Astrocyte (in vitro differentiated cells and primary cell): Measurements from ENCODE around the gene NR6A1. TPM values are rescaled to one million over a fixed set of nuclear protein-coding genes. Genes with fewer than 3 reads are reported as not detected.

ENCODE experiments used
- DNase-seq: peaks from one replicate; pipeline ENCODE4 v3.0.0-alpha.2; 2010; ENCODE audit warnings: low read depth
- FAIRE-seq: peaks from 2 replicates; lab custom pipeline; 2011; peaks lifted over from hg19 to GRCh38; lab: Jason Lieb, UNC
- H2AFZ ChIP-seq: 2 replicates; pipeline ENCODE4 v1.6.0; 2012; ENCODE audit warnings: low read depth, low read length, inconsistent platforms
- H3K27ac ChIP-seq: 2 replicates; pipeline ENCODE4 v1.5.1; 2011; ENCODE audit warnings: low read depth, low read length, inconsistent platforms
- H3K27me3 ChIP-seq: 2 replicates; pipeline ENCODE4 v1.6.0; 2011; ENCODE audit warnings: low read length, inconsistent platforms; ENCODE audit not compliant: insufficient read depth
- H3K36me3 ChIP-seq: 2 replicates; pipeline ENCODE4 v1.5.1; 2011; ENCODE audit warnings: low read length, inconsistent platforms; ENCODE audit not compliant: insufficient read depth
- H3K4me1 ChIP-seq: 2 replicates; pipeline ENCODE4 v1.5.1; 2011; ENCODE audit warnings: low read length, inconsistent platforms; ENCODE audit not compliant: insufficient read depth
- H3K4me2 ChIP-seq: 2 replicates; pipeline ENCODE4 v1.6.0; 2012; ENCODE audit warnings: low read length, inconsistent platforms
- H3K4me3 ChIP-seq: 2 replicates; pipeline ENCODE4 v1.5.1; 2011; ENCODE audit warnings: low read depth, mild to moderate bottlenecking, low read length, inconsistent platforms; ENCODE audit not compliant: insufficient read depth
- H3K79me2 ChIP-seq: 2 replicates; pipeline ENCODE4 v1.6.0; 2012; ENCODE audit warnings: mild to moderate bottlenecking, low read length, inconsistent platforms; ENCODE audit not compliant: insufficient read depth
- H3K9ac ChIP-seq: 2 replicates; pipeline ENCODE4 v1.6.0; 2012; ENCODE audit warnings: mild to moderate bottlenecking, low read length, inconsistent platforms
- H3K9me3 ChIP-seq: 2 replicates; pipeline ENCODE4 v1.5.1; 2012; ENCODE audit warnings: low read depth, mild to moderate bottlenecking, low read length, inconsistent platforms; ENCODE audit not compliant: insufficient read depth
- H4K20me1 ChIP-seq: 2 replicates; pipeline ENCODE4 v1.6.0; 2012; ENCODE audit warnings: low read length, inconsistent platforms; ENCODE audit not compliant: insufficient read depth
- H3K27ac Mint-ChIP-seq: one replicate; pipeline ENCODE4 v1.8.0; 2021; ENCODE audit warnings: mild to moderate bottlenecking, mixed read lengths; ENCODE audit not compliant: unreplicated experiment
- H3K27me3 Mint-ChIP-seq: one replicate; pipeline ENCODE4 v1.8.0; 2021; ENCODE audit warnings: low read depth, mixed read lengths; ENCODE audit not compliant: unreplicated experiment
- H3K36me3 Mint-ChIP-seq: one replicate; pipeline ENCODE4 v1.8.0; 2021; ENCODE audit warnings: low read depth, mixed read lengths; ENCODE audit not compliant: unreplicated experiment
- H3K4me1 Mint-ChIP-seq: one replicate; pipeline ENCODE4 v1.8.0; 2021; ENCODE audit warnings: low read depth, mixed read lengths; ENCODE audit not compliant: unreplicated experiment
- H3K4me3 Mint-ChIP-seq: one replicate; pipeline ENCODE4 v1.8.0; 2021; ENCODE audit warnings: mild to moderate bottlenecking, moderate library complexity, mixed read lengths; ENCODE audit not compliant: unreplicated experiment
- H3K9me3 Mint-ChIP-seq: one replicate; pipeline ENCODE4 v1.8.0; 2021; ENCODE audit warnings: mild to moderate bottlenecking, mixed read lengths; ENCODE audit not compliant: unreplicated experiment
- CTCF ChIP-seq: IDR thresholded peaks from 2 replicates; pipeline ENCODE4 v1.5.1; 2011; ENCODE audit warnings: low read depth, mild to moderate bottlenecking, inconsistent platforms, low read length, moderate library complexity; ENCODE audit not compliant: insufficient read depth
- EZH2 ChIP-seq: IDR thresholded peaks from 2 replicates; pipeline ENCODE4 v1.6.1; 2012; ENCODE audit warnings: mild to moderate bottlenecking, low read length, inconsistent platforms; ENCODE audit not compliant: insufficient read depth
- total RNA-seq: library from RNA; stranded (reverse); gene quantifications from 2 replicates; pipeline ENCODE4 v1.2.1, GENCODE V29; 2021

NR6A1 gene
- total RNA-seq, 1 donor from 2014 or later, result 20.8 TPM

GRCh38 chr9:124487260-124488182 is 283.6 kb downstream of the NR6A1 start:
- no peaks in the 10 kb centered on the region for H3K4me1 ChIP-seq
- no peak overlapping the region for H3K4me3 ChIP-seq
- H3K36me3 Mint-ChIP-seq, result peaks cover 3% of the 10 kb centered on the region
- no peak overlapping the region for H3K27ac Mint-ChIP-seq
- no peak overlapping the region for H2AFZ ChIP-seq
- peaks cover 49% of the 10 kb centered on the region for H3K27me3 Mint-ChIP-seq
- H3K27me3 ChIP-seq, result peaks cover 47% of the 10 kb centered on the region
- no peaks in the 10 kb centered on the region for H3K36me3 ChIP-seq
- no peak overlapping the region for H3K4me2 ChIP-seq
- FAIRE-seq (no peak), DNase-seq (no peak)
- H3K9me3 ChIP-seq, result no peaks in the 10 kb centered on the region
- no peaks in the 10 kb centered on the region for H3K79me2 ChIP-seq
- no peak overlapping the region for H3K27ac ChIP-seq
- H3K4me3 Mint-ChIP-seq, result no peak overlapping the region
- H3K9me3 Mint-ChIP-seq, result peaks cover 4% of the 10 kb centered on the region
- H3K4me1 Mint-ChIP-seq, result peaks cover 2% of the 10 kb centered on the region
- TF ChIP-seq CTCF (no peak), EZH2 (peak; percentile 85)
- no peaks in the 10 kb centered on the region for H4K20me1 ChIP-seq
- H3K9ac ChIP-seq, result no peak overlapping the region

GRCh38 chr9:124486778-124487259 is 284.3 kb downstream of the NR6A1 start:
- H2AFZ ChIP-seq, result no peak overlapping the region
- H3K27ac Mint-ChIP-seq, result no peak overlapping the region
- FAIRE-seq, result no peak
- no peak overlapping the region for H3K27ac ChIP-seq
- H3K36me3 ChIP-seq, result no peaks in the 10 kb centered on the region
- H4K20me1 ChIP-seq, result no peaks in the 10 kb centered on the region
- H3K36me3 Mint-ChIP-seq, result peaks cover 3% of the 10 kb centered on the region
- no peaks in the 10 kb centered on the region for H3K9me3 ChIP-seq
- peaks cover 50% of the 10 kb centered on the region for H3K27me3 ChIP-seq
- no peak overlapping the region for H3K4me2 ChIP-seq
- no peaks in the 10 kb centered on the region for H3K4me1 ChIP-seq
- no peak for DNase-seq
- peaks cover 2% of the 10 kb centered on the region for H3K4me1 Mint-ChIP-seq
- no peak overlapping the region for H3K4me3 Mint-ChIP-seq
- H3K79me2 ChIP-seq, result no peaks in the 10 kb centered on the region
- H3K4me3 ChIP-seq, result no peak overlapping the region
- H3K9me3 Mint-ChIP-seq, result peaks cover 4% of the 10 kb centered on the region
- H3K27me3 Mint-ChIP-seq, result peaks cover 47% of the 10 kb centered on the region
- TF ChIP-seq EZH2 (no peak), CTCF (no peak)
- no peak overlapping the region for H3K9ac ChIP-seq

GRCh38 chr9:124485936-124486335 is 285.2 kb downstream of the NR6A1 start:
- peaks cover 51% of the 10 kb centered on the region for H3K27me3 Mint-ChIP-seq
- Histone ChIP-seq H3K9me3 (no peaks in the 10 kb centered on the region), H3K4me1 (no peaks in the 10 kb centered on the region), H3K27ac (no peak overlapping the region), H3K79me2 (no peaks in the 10 kb centered on the region), H2AFZ (no peak overlapping the region), H3K4me2 (no peak overlapping the region), H3K4me3 (no peak overlapping the region), H4K20me1 (no peaks in the 10 kb centered on the region), H3K27me3 (peaks cover 52% of the 10 kb centered on the region), H3K36me3 (no peaks in the 10 kb centered on the region), H3K9ac (no peak overlapping the region)
- DNase-seq (no peak), FAIRE-seq (no peak)
- peaks cover 3% of the 10 kb centered on the region for H3K36me3 Mint-ChIP-seq
- H3K9me3 Mint-ChIP-seq, result peaks cover 4% of the 10 kb centered on the region
- TF ChIP-seq CTCF, result no peak
- TF ChIP-seq EZH2, result no peak
- no peak overlapping the region for H3K27ac Mint-ChIP-seq
- no peak overlapping the region for H3K4me3 Mint-ChIP-seq
- H3K4me1 Mint-ChIP-seq, result peaks cover 2% of the 10 kb centered on the region
